ENCODE data around the gene PTBP2. TPM values are rescaled to one million over a fixed set of nuclear protein-coding genes. Genes with fewer than 3 reads are reported as not detected.

Gene PTBP2
- total RNA-seq, 1 donor from 2014 or later, result 18.6 TPM

DNA sequence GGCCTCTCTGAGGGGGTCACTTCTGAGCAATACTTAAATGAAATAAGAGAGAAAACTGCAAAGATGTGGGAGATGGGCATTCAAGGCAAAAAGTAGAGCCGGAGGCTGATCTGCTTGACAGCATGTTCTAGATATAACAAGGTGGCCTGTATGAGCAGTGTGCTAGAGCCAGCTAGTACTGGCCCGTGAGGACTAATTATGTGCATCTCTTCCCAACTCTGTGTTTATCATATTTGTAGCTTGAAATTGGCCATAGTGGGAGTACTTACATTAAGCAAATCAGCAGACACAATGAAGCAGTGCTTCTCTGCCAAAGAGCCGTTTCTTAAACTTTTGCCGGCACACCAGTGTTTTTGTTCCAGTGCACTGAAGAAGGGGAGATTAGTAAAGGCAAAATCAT, 13.1 kb upstream of the PTBP2 start:
- TF ChIP-seq, protein P1, sequence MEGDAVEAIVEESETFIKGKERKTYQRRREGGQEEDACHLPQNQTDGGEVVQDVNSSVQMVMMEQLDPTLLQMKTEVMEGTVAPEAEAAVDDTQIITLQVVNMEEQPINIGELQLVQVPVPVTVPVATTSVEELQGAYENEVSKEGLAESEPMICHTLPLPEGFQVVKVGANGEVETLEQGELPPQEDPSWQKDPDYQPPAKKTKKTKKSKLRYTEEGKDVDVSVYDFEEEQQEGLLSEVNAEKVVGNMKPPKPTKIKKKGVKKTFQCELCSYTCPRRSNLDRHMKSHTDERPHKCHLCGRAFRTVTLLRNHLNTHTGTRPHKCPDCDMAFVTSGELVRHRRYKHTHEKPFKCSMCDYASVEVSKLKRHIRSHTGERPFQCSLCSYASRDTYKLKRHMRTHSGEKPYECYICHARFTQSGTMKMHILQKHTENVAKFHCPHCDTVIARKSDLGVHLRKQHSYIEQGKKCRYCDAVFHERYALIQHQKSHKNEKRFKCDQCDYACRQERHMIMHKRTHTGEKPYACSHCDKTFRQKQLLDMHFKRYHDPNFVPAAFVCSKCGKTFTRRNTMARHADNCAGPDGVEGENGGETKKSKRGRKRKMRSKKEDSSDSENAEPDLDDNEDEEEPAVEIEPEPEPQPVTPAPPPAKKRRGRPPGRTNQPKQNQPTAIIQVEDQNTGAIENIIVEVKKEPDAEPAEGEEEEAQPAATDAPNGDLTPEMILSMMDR (IDR thresholded peaks at IDR 0.05), result no peak
- DNase-seq (no peak), ATAC-seq (ENCODE audit: low read depth) (no peak)
- Mint-ChIP-seq H3K9me3 (no peaks in the 10 kb centered on the region), H3K36me3 (ENCODE audit: low read depth) (no peaks in the 10 kb centered on the region), H3K4me1 (no peaks in the 10 kb centered on the region), H3K4me3 (no peak overlapping the region), H3K27ac (no peak overlapping the region), H3K27me3 (peaks cover 5% of the 10 kb centered on the region)
- intact Hi-C loops (cut with micrococcal nuclease), result loop anchor here (5.0 kb wide), 1 partner anchor 34 kb away; no protein-coding TSS in a partner anchor
- CTCF ChIA-PET, result no interaction called here
- POLR2A ChIA-PET, result no interaction called here

DNA sequence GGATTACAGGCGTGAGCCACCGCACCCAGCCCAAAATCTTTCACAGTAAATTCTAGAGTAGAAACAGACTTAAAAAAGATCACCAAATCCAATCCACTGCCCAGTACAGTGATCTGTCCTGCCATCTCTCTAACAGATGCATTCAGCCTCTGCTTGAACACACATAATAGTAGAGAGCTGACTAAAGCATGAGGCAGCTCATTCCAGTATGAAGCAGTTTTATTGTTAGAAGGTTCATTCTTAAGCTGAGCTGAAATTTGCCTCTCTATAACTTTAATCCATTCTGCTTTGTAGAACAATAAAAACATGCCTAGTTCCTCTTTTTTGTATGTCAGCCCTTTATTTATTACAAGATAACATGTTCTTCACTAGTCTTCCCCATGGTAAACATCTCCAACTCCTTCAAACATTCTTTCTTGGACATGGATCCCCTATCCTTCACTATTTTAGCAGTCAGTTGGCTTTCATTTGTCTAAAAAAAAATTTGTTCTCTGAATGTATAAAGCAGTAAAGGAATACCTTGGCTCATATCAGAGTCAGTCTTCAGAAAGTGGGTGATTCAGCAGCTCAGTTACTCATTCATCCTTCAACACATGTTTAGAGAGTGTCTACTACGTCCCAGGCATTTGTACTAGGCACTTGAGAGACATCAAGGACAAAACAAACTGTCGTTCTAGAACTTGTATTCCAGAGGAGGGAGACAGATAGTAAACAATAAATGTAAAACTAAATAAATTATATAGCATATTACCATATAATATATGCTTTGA, 10.7 kb upstream of the PTBP2 start:
- TF ChIP-seq, protein P1 (IDR thresholded peaks at IDR 0.05), result no peak
- H3K9me3 Mint-ChIP-seq, result no peaks in the 10 kb centered on the region
- DNase-seq (no peak), ATAC-seq (ENCODE audit: low read depth) (no peak)
- H3K36me3 Mint-ChIP-seq (ENCODE audit: low read depth), result no peaks in the 10 kb centered on the region
- CTCF ChIA-PET, result no interaction called here
- no peak overlapping the region for H3K4me3 Mint-ChIP-seq
- H3K27me3 Mint-ChIP-seq, result peaks cover 2% of the 10 kb centered on the region
- intact Hi-C loops (cut with micrococcal nuclease), result no loop called here
- no peak overlapping the region for H3K27ac Mint-ChIP-seq
- POLR2A ChIA-PET, result no interaction called here
- H3K4me1 Mint-ChIP-seq, result no peaks in the 10 kb centered on the region

DNA sequence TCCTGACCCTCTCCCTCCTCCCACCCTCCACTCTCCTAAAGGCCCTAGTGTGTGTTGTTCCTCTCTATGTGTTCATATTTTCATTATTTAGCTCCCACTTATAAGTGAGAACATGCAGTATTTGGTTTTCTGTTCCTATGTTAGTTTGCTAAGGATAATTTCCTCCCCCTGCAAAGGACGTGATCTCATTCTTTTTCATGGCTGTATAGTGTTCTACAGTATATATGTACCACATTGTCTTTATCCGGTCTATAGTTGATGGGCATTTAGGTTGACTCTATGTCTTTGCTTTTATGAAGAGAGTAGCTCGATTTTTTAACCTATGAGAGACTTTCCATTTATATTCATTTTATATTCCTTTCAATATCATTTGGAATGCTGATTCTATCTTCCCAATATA, 7.9 kb upstream of the PTBP2 start:
- no peaks in the 10 kb centered on the region for H3K9me3 Mint-ChIP-seq
- H3K27ac Mint-ChIP-seq, result no peak overlapping the region
- H3K4me1 Mint-ChIP-seq, result no peaks in the 10 kb centered on the region
- H3K36me3 Mint-ChIP-seq (ENCODE audit: low read depth), result no peaks in the 10 kb centered on the region
- TF ChIP-seq, protein P1 (IDR thresholded peaks at IDR 0.05), result no peak
- intact Hi-C loops (cut with micrococcal nuclease), result no loop called here
- no peaks in the 10 kb centered on the region for H3K27me3 Mint-ChIP-seq
- ChIA-PET POLR2A (no interaction called here), CTCF (no interaction called here)
- H3K4me3 Mint-ChIP-seq, result no peak overlapping the region
- no peak for DNase-seq
- ATAC-seq (ENCODE audit: low read depth), result no peak

DNA sequence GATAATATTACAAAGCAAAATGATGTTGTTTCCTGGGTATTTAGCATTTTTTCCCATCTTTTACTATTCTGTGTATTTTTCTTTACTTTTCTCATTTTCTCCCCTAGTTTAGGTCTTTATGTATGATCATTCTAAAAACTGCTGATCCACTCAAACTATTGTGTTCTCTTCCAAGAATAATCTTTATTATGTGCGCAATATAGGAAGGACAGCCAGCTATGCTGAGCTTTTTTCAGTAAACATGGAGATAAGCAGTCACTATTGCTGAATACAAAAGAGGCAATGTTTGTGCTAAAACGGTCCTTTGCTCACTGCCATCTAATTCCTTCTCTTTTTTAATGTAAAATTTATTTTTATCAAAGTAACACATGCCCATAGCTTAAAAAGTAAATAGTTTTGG, 6.7 kb upstream of the PTBP2 start:
- intact Hi-C loops (cut with micrococcal nuclease), result no loop called here
- Mint-ChIP-seq H3K27me3 (no peaks in the 10 kb centered on the region), H3K36me3 (ENCODE audit: low read depth) (no peaks in the 10 kb centered on the region), H3K9me3 (no peaks in the 10 kb centered on the region), H3K4me3 (no peak overlapping the region), H3K4me1 (no peaks in the 10 kb centered on the region), H3K27ac (no peak overlapping the region)
- DNase-seq (no peak), ATAC-seq (ENCODE audit: low read depth) (no peak)
- TF ChIP-seq, protein P1 (IDR thresholded peaks at IDR 0.05), result no peak
- POLR2A ChIA-PET, result no interaction called here
- CTCF ChIA-PET, result no interaction called here

DNA sequence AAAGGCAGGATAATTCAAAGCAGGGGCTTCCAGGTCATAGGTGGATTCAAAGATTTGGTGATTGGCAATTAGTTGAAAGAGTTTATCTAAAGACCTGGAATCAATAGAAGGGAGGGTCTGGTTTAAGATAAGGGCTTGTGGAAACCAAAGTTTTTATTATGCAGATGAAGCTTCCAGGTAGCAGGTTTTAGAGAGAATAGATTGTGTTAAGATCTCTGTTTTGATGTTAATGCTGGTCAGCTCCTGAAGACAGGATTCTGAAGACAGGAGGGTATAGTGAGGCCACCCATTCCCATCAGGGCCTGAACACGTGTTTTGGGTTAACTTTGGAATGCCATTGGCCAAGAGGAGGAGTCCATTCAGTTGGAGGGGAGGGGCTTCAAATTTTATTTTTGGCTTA, 6.1 kb upstream of the PTBP2 start:
- CTCF ChIA-PET, result no interaction called here
- H3K27ac Mint-ChIP-seq, result no peak overlapping the region

More for the DNA sequence above, 6.1 kb upstream of the PTBP2 start:
- TF ChIP-seq, protein P1 (IDR thresholded peaks at IDR 0.05), result no peak
- no peak for DNase-seq
- ATAC-seq (ENCODE audit: low read depth), result no peak
- Mint-ChIP-seq H3K36me3 (ENCODE audit: low read depth) (no peaks in the 10 kb centered on the region), H3K4me3 (no peak overlapping the region), H3K9me3 (no peaks in the 10 kb centered on the region), H3K27me3 (no peaks in the 10 kb centered on the region), H3K4me1 (no peaks in the 10 kb centered on the region)
- intact Hi-C loops (cut with micrococcal nuclease), result no loop called here
- POLR2A ChIA-PET, result no interaction called here

Data from activated B cell treated with CpG ODN at 0.5 μM for 24 hours (primary cell).